Measurements from ENCODE around the gene NRG2.

NRG2 gene

GRCh38 chr5:139952574-139952973 is 90.5 kb downstream of the NRG2 start:
- Histone ChIP-seq H3K4me3 (ENCODE audit: low read depth, low read length) (no peak overlapping the region), H3K36me3 (ENCODE audit: control insufficient read depth, insufficient read depth, low read length) (no peaks in the 10 kb centered on the region), H3K4me1 (ENCODE audit: control insufficient read depth, insufficient read depth, low read length) (peaks cover 13% of the 10 kb centered on the region), H3K9ac (ENCODE audit: low read depth, low read length) (no peak overlapping the region), H3K27me3 (ENCODE audit: control insufficient read depth, insufficient read depth, low read length) (peaks cover 2% of the 10 kb centered on the region), H3K9me3 (ENCODE audit: control insufficient read depth, insufficient read depth, low read length) (no peaks in the 10 kb centered on the region)

GRCh38 chr5:139951983-139952382 is 91.1 kb downstream of the NRG2 start:
- Histone ChIP-seq H3K9me3 (ENCODE audit: control insufficient read depth, insufficient read depth, low read length) (no peaks in the 10 kb centered on the region), H3K4me3 (ENCODE audit: low read depth, low read length) (no peak overlapping the region), H3K9ac (ENCODE audit: low read depth, low read length) (no peak overlapping the region), H3K36me3 (ENCODE audit: control insufficient read depth, insufficient read depth, low read length) (no peaks in the 10 kb centered on the region), H3K27me3 (ENCODE audit: control insufficient read depth, insufficient read depth, low read length) (peaks cover 2% of the 10 kb centered on the region), H3K4me1 (ENCODE audit: control insufficient read depth, insufficient read depth, low read length) (peaks cover 13% of the 10 kb centered on the region)

GRCh38 chr5:139951296-139951924 is 91.7 kb downstream of the NRG2 start:
- Histone ChIP-seq H3K9ac (ENCODE audit: low read depth, low read length) (no peak overlapping the region), H3K4me3 (ENCODE audit: low read depth, low read length) (no peak overlapping the region), H3K4me1 (ENCODE audit: control insufficient read depth, insufficient read depth, low read length) (peaks cover 13% of the 10 kb centered on the region), H3K36me3 (ENCODE audit: control insufficient read depth, insufficient read depth, low read length) (no peaks in the 10 kb centered on the region), H3K27me3 (ENCODE audit: control insufficient read depth, insufficient read depth, low read length) (peaks cover 2% of the 10 kb centered on the region), H3K9me3 (ENCODE audit: control insufficient read depth, insufficient read depth, low read length) (no peaks in the 10 kb centered on the region)

GRCh38 chr5:139950436-139950835 is 92.7 kb downstream of the NRG2 start:
- peaks cover 7% of the 10 kb centered on the region for H3K4me1 ChIP-seq (ENCODE audit: control insufficient read depth, insufficient read depth, low read length)
- no peak overlapping the region for H3K9ac ChIP-seq (ENCODE audit: low read depth, low read length)
- H3K9me3 ChIP-seq (ENCODE audit: control insufficient read depth, insufficient read depth, low read length), result no peaks in the 10 kb centered on the region
- H3K27me3 ChIP-seq (ENCODE audit: control insufficient read depth, insufficient read depth, low read length), result peaks cover 2% of the 10 kb centered on the region
- no peak overlapping the region for H3K4me3 ChIP-seq (ENCODE audit: low read depth, low read length)
- H3K36me3 ChIP-seq (ENCODE audit: control insufficient read depth, insufficient read depth, low read length), result no peaks in the 10 kb centered on the region

- no peaks in the 10 kb centered on the region for H3K4me1 ChIP-seq (ENCODE audit: control insufficient read depth, insufficient read depth, low read length)
- no peaks in the 10 kb centered on the region for H3K36me3 ChIP-seq (ENCODE audit: control insufficient read depth, insufficient read depth, low read length)
- H3K9me3 ChIP-seq (ENCODE audit: control insufficient read depth, insufficient read depth, low read length), result no peaks in the 10 kb centered on the region
- H3K4me3 ChIP-seq (ENCODE audit: low read depth, low read length), result no peak overlapping the region
- H3K27me3 ChIP-seq (ENCODE audit: control insufficient read depth, insufficient read depth, low read length), result peaks cover 2% of the 10 kb centered on the region
- no peak overlapping the region for H3K9ac ChIP-seq (ENCODE audit: low read depth, low read length)
Observed at GRCh38 chr5:139949710-139950109, 93.4 kb downstream of the NRG2 start.

GRCh38 chr5:139947727-139948126 is 95.4 kb downstream of the NRG2 start:
- Histone ChIP-seq H3K36me3 (ENCODE audit: control insufficient read depth, insufficient read depth, low read length) (no peaks in the 10 kb centered on the region), H3K4me3 (ENCODE audit: low read depth, low read length) (no peak overlapping the region), H3K27me3 (ENCODE audit: control insufficient read depth, insufficient read depth, low read length) (peaks cover 2% of the 10 kb centered on the region), H3K9ac (ENCODE audit: low read depth, low read length) (no peak overlapping the region), H3K4me1 (ENCODE audit: control insufficient read depth, insufficient read depth, low read length) (no peaks in the 10 kb centered on the region), H3K9me3 (ENCODE audit: control insufficient read depth, insufficient read depth, low read length) (no peaks in the 10 kb centered on the region)

- no peaks in the 10 kb centered on the region for H3K4me1 ChIP-seq (ENCODE audit: control insufficient read depth, insufficient read depth, low read length)
- H3K27me3 ChIP-seq (ENCODE audit: control insufficient read depth, insufficient read depth, low read length), result peaks cover 2% of the 10 kb centered on the region
- H3K9me3 ChIP-seq (ENCODE audit: control insufficient read depth, insufficient read depth, low read length), result no peaks in the 10 kb centered on the region
- no peak overlapping the region for H3K4me3 ChIP-seq (ENCODE audit: low read depth, low read length)
- H3K36me3 ChIP-seq (ENCODE audit: control insufficient read depth, insufficient read depth, low read length), result no peaks in the 10 kb centered on the region
- no peak overlapping the region for H3K9ac ChIP-seq (ENCODE audit: low read depth, low read length)
Observed at GRCh38 chr5:139946440-139946839, 96.7 kb downstream of the NRG2 start.

- Histone ChIP-seq H3K27me3 (ENCODE audit: control insufficient read depth, insufficient read depth, low read length) (peaks cover 2% of the 10 kb centered on the region), H3K4me1 (ENCODE audit: control insufficient read depth, insufficient read depth, low read length) (no peaks in the 10 kb centered on the region), H3K4me3 (ENCODE audit: low read depth, low read length) (no peak overlapping the region), H3K9me3 (ENCODE audit: control insufficient read depth, insufficient read depth, low read length) (no peaks in the 10 kb centered on the region), H3K36me3 (ENCODE audit: control insufficient read depth, insufficient read depth, low read length) (no peaks in the 10 kb centered on the region), H3K9ac (ENCODE audit: low read depth, low read length) (no peak overlapping the region)
Observed at GRCh38 chr5:139946006-139946405, 97.1 kb downstream of the NRG2 start.

- no peaks in the 10 kb centered on the region for H3K27me3 ChIP-seq (ENCODE audit: control insufficient read depth, insufficient read depth, low read length)
- H3K4me1 ChIP-seq (ENCODE audit: control insufficient read depth, insufficient read depth, low read length), result no peaks in the 10 kb centered on the region
- H3K9me3 ChIP-seq (ENCODE audit: control insufficient read depth, insufficient read depth, low read length), result no peaks in the 10 kb centered on the region
- H3K9ac ChIP-seq (ENCODE audit: low read depth, low read length), result no peak overlapping the region
- H3K36me3 ChIP-seq (ENCODE audit: control insufficient read depth, insufficient read depth, low read length), result no peaks in the 10 kb centered on the region
- no peak overlapping the region for H3K4me3 ChIP-seq (ENCODE audit: low read depth, low read length)
Observed at GRCh38 chr5:139942243-139942642, 100.9 kb downstream of the NRG2 start.

GRCh38 chr5:139930406-139930805 is 112.7 kb downstream of the NRG2 start:
- H3K27me3 ChIP-seq (ENCODE audit: control insufficient read depth, insufficient read depth, low read length), result peaks cover 2% of the 10 kb centered on the region

GRCh38 chr5:139926797-139927503 is 116.1 kb downstream of the NRG2 start:
- no peak overlapping the region for H3K4me3 ChIP-seq (ENCODE audit: low read depth, low read length)
- no peak overlapping the region for H3K9ac ChIP-seq (ENCODE audit: low read depth, low read length)
- H3K4me1 ChIP-seq (ENCODE audit: control insufficient read depth, insufficient read depth, low read length), result no peaks in the 10 kb centered on the region
- H3K36me3 ChIP-seq (ENCODE audit: control insufficient read depth, insufficient read depth, low read length), result no peaks in the 10 kb centered on the region
- H3K27me3 ChIP-seq (ENCODE audit: control insufficient read depth, insufficient read depth, low read length), result peaks cover 2% of the 10 kb centered on the region
- H3K9me3 ChIP-seq (ENCODE audit: control insufficient read depth, insufficient read depth, low read length), result no peaks in the 10 kb centered on the region

More at GRCh38 chr5:139930406-139930805, 112.7 kb downstream of the NRG2 start:
- Histone ChIP-seq H3K36me3 (ENCODE audit: control insufficient read depth, insufficient read depth, low read length) (no peaks in the 10 kb centered on the region), H3K4me3 (ENCODE audit: low read depth, low read length) (no peak overlapping the region), H3K9ac (ENCODE audit: low read depth, low read length) (no peak overlapping the region), H3K4me1 (ENCODE audit: control insufficient read depth, insufficient read depth, low read length) (no peaks in the 10 kb centered on the region), H3K9me3 (ENCODE audit: control insufficient read depth, insufficient read depth, low read length) (no peaks in the 10 kb centered on the region)
